K562 (cell line): ENCODE measurements around the gene ATP2A1. TPM values are rescaled to one million over a fixed set of nuclear protein-coding genes. Genes with fewer than 3 reads are reported as not detected.
A peak's percentile ranks its signal among the peaks of the same experiment; 100 is the strongest.

Source experiments
- BRF1 ChIP-seq: IDR thresholded peaks from 3 replicates; pipeline ENCODE4 v1.6.1; 2011; ENCODE audit warnings: borderline replicate concordance, mild to moderate bottlenecking; ENCODE audit not compliant: insufficient read length; ENCODE audit errors: extremely low read depth
- CHAMP1 ChIP-seq: fragments of 450-650 bp; IDR thresholded peaks from 2 replicates; pipeline ENCODE4 v1.6.1; 2016; ENCODE audit warnings: mild to moderate bottlenecking
- DNMT1 ChIP-seq: fragments of 450-650 bp; IDR thresholded peaks from 2 replicates; pipeline ENCODE4 v1.6.1; 2016; ENCODE audit warnings: antibody characterized with exemption, mild to moderate bottlenecking
- E2F6 ChIP-seq, 2 experiments: IDR thresholded peaks; 2 replicates each; pipeline ENCODE4 v1.6.1; 2011; ENCODE audit warnings: borderline replicate concordance in 1 of 2, control low read depth in 1 of 2, low read depth in 1 of 2, low read length in 1 of 2, mild to moderate bottlenecking in 1 of 2, mixed read lengths in 1 of 2, moderate library complexity in 1 of 2; ENCODE audit not compliant: insufficient read depth in 1 of 2, insufficient read length in 1 of 2, poor library complexity in 1 of 2, severe bottlenecking in 1 of 2; ENCODE audit errors: extremely low read depth in 1 of 2
- EP400 ChIP-seq: fragments of 450-650 bp; IDR thresholded peaks from 2 replicates; pipeline ENCODE4 v1.6.1; 2017; ENCODE audit warnings: antibody characterized with exemption, mild to moderate bottlenecking, moderate library complexity
- GABPA ChIP-seq: fragments of 200-800 bp; sonication (Bioruptor generic); conservative IDR thresholded peaks from 2 replicates; pipeline ENCODE4 v1.6.1; 2016; ENCODE audit warnings: low read depth, missing genetic modification characterization, missing compliant biosample characterization
- KLF10 ChIP-seq: fragments of 250-450 bp; sonication (Bioruptor Pico); IDR thresholded peaks from 2 replicates; pipeline ENCODE4 v1.6.1; 2021; ENCODE audit warnings: matching md5 sums
- MAX ChIP-seq: sonication (generic); formaldehyde crosslinking; IDR thresholded peaks from 2 replicates; pipeline ENCODE4 v1.9.0; 2022; ENCODE audit warnings: mild to moderate bottlenecking, missing genetic modification reagents
- NCOA4 ChIP-seq: fragments of 450-650 bp; IDR thresholded peaks from 2 replicates; pipeline ENCODE4 v1.6.1; 2018; ENCODE audit warnings: mild to moderate bottlenecking; ENCODE audit not compliant: partially characterized antibody
- POLR2H ChIP-seq: IDR thresholded peaks from 2 replicates; pipeline ENCODE4 v1.6.1; 2016; ENCODE audit warnings: missing genetic modification characterization, low read depth, mild to moderate bottlenecking, control low read depth, missing compliant biosample characterization, moderate library complexity
- RBM25 ChIP-seq: fragments of 200-400 bp; formaldehyde crosslinking; IDR thresholded peaks from 2 replicates; pipeline ENCODE4 v1.6.1; 2018; ENCODE audit warnings: low read length, low read depth, moderate library complexity; ENCODE audit not compliant: severe bottlenecking
- SMARCE1 ChIP-seq: fragments of 450-650 bp; IDR thresholded peaks from 2 replicates; pipeline ENCODE4 v1.7.1; 2016; ENCODE audit warnings: mild to moderate bottlenecking
- TAF7 ChIP-seq: fragments of 450-650 bp; IDR thresholded peaks from 2 replicates; pipeline ENCODE4 v1.6.1; 2016; ENCODE audit warnings: missing genetic modification characterization, missing compliant biosample characterization
- TEAD4 ChIP-seq, 2 experiments: sonication (generic) in 1 of 2; formaldehyde crosslinking in 1 of 2; IDR thresholded peaks; 2 replicates each; pipeline versions ENCODE4 v1.6.1 to v1.8.0; 2012 to 2022; ENCODE audit warnings: borderline replicate concordance in 1 of 2, inconsistent platforms in 1 of 2, low read length in 1 of 2, mild to moderate bottlenecking in 1 of 2, missing genetic modification reagents in 1 of 2
- ZNF408 ChIP-seq: fragments of 250-450 bp; sonication (Bioruptor Pico); IDR thresholded peaks from 2 replicates; pipeline ENCODE4 v1.4.0; 2020; ENCODE audit warnings: low read depth, mild to moderate bottlenecking, moderate library complexity
- ZNF583 ChIP-seq: fragments of 250-450 bp; sonication (Bioruptor Pico); IDR thresholded peaks from 2 replicates; pipeline ENCODE4 v1.4.0; 2020
- polyA plus RNA-seq, 8 experiments: library from polyadenylated mRNA; depleted of rRNA in 4 of 8; stranded (reverse) in 5 of 8; unstranded in 3 of 8; fragments of >200 nt; fragmentation: Nextera tagmentation in 2 of 8; fragmentation: Illumina TruSeq in 1 of 8; extraction: Ambion mirVana in 2 of 8; extraction: Trizol in 1 of 8; gene quantifications; 2 replicates each; pipeline versions ENCODE4 v1.2.1 to v1.2.3, GENCODE V29; 2011 to 2014; ENCODE audit warnings: inconsistent platforms in 1 of 8, missing spikeins in 1 of 8
- total RNA-seq, 7 experiments: library from RNA; depleted of rRNA in 6 of 7; stranded (reverse); fragments of >200 nt in 6 of 7; fragmentation: Illumina TruSeq in 2 of 7; extraction: Trizol in 2 of 7; gene quantifications; 2 replicates each; pipeline versions ENCODE4 v1.2.1 to v1.2.3, GENCODE V29; 2011 to 2021; ENCODE audit warnings: low replicate concordance in 1 of 7

ATP2A1 gene
- total and polyA plus RNA-seq, 9 of the 15 experiments (the other 6 are each of a cell fraction or from before 2014, with no cell fraction given): 0.25 to 2.6 (median 0.65) TPM

- no peak for TF ChIP-seq CHAMP1
- peak; percentile 91 for TF ChIP-seq RBM25
- TF ChIP-seq NCOA4: no peak
- peak; percentile 58; the same call in 1 of the 2 replicates for TF ChIP-seq TAF7 (tag)
- no peak for TF ChIP-seq ZNF583 (CRISPR knock-in tag)
- peak; percentile 40; the same call in 1 of the 2 replicates for TF ChIP-seq POLR2H (tag)
- no peak; the same call in none of the 2 replicates for TF ChIP-seq MAX (CRISPR knock-in tag)
- TF ChIP-seq GABPA (tag): peak; percentile 94
- 0 out of 2 replicates have a peak, but pooled peaks have one; percentile 1 for TF ChIP-seq TEAD4 (IDR thresholded peaks at IDR 0.05; ENCODE audit: low read length)
- TF ChIP-seq TEAD4 (CRISPR knock-in tag; IDR thresholded peaks at IDR 0.05; ENCODE audit: borderline replicate concordance): no peak
- no peak for TF ChIP-seq BRF1
- peak; percentile 85 for TF ChIP-seq EP400
- TF ChIP-seq ZNF408: no peak
- no peak for TF ChIP-seq SMARCE1
- no peak for TF ChIP-seq DNMT1
- peak; percentile 36 to 71 for TF ChIP-seq E2F6 (IDR thresholded peaks at IDR 0.05; ENCODE audit: borderline replicate concordance in 1 of 2, extremely low read depth in 1 of 2, insufficient read depth in 1 of 2, insufficient read length in 1 of 2, low read depth in 1 of 2, low read length in 1 of 2, poor library complexity in 1 of 2, severe bottlenecking in 1 of 2)
- TF ChIP-seq KLF10: no peak
These were observed 72.5 kb downstream of the ATP2A1 start, which contains the start of gene NFATC2IP (continued) for GRCh38 chr16:28950648-28951409.
